OCI-LY1 (cell line): ENCODE measurements around the gene SMPDL3A.
A peak's percentile ranks its signal among the peaks of the same experiment; 100 is the strongest.

ENCODE experiments used
- H2AFZ ChIP-seq: fragments of 200-600 bp; sonication (generic), shearing (Covaris generic); 2 replicates; pipeline ENCODE4 v1.6.0; 2014; ENCODE audit warnings: antibody characterized with exemption, mild to moderate bottlenecking, low read length
- H3F3A ChIP-seq: fragments of 200-600 bp; sonication (generic), shearing (Covaris generic); 2 replicates; pipeline ENCODE4 v1.6.0; 2014; ENCODE audit warnings: mild to moderate bottlenecking, antibody characterized with exemption, low read length, moderate library complexity; ENCODE audit not compliant: insufficient read depth
- H3K27ac ChIP-seq: fragments of 200-600 bp; sonication (generic); 2 replicates; pipeline ENCODE4 v1.5.1; 2014; ENCODE audit warnings: low read length, mixed run types, mild to moderate bottlenecking, low read depth; ENCODE audit not compliant: poor library complexity, severe bottlenecking
- H3K27me3 ChIP-seq: fragments of 200-600 bp; sonication (generic); 2 replicates; pipeline ENCODE4 v1.6.0; 2014; ENCODE audit warnings: antibody characterized with exemption, mild to moderate bottlenecking, low read length, moderate library complexity; ENCODE audit not compliant: insufficient read depth
- H3K36me3 ChIP-seq: fragments of 200-600 bp; sonication (generic); 2 replicates; pipeline ENCODE4 v1.6.1; 2014; ENCODE audit warnings: mild to moderate bottlenecking, antibody characterized with exemption, low read length, moderate library complexity, mixed read lengths; ENCODE audit not compliant: insufficient read depth
- H3K4me1 ChIP-seq: fragments of 200-600 bp; sonication (generic); 2 replicates; pipeline ENCODE4 v1.5.1; 2014; ENCODE audit warnings: mild to moderate bottlenecking, low read length, moderate library complexity; ENCODE audit not compliant: insufficient read depth, severe bottlenecking
- H3K4me2 ChIP-seq: fragments of 200-600 bp; sonication (generic), shearing (Covaris generic); 2 replicates; pipeline ENCODE4 v1.6.1; 2014; ENCODE audit warnings: low read length
- H3K4me3 ChIP-seq: fragments of 200-600 bp; sonication (generic); 2 replicates; pipeline ENCODE4 v1.5.1; 2014; ENCODE audit warnings: low read length, low read depth, mild to moderate bottlenecking, mixed read lengths; ENCODE audit not compliant: poor library complexity, severe bottlenecking
- H3K79me2 ChIP-seq: fragments of 200-600 bp; shearing (Covaris generic); 2 replicates; pipeline ENCODE4 v1.6.1; 2016; ENCODE audit warnings: mixed run types, low read length, mixed read lengths; ENCODE audit not compliant: insufficient read depth
- H3K9ac ChIP-seq: fragments of 200-600 bp; sonication (generic), shearing (Covaris generic); 2 replicates; pipeline ENCODE4 v1.6.1; 2014; ENCODE audit warnings: mild to moderate bottlenecking, low read length, mixed read lengths
- H3K9me2 ChIP-seq: fragments of 200-600 bp; sonication (generic), shearing (Covaris generic); 2 replicates; pipeline ENCODE4 v1.6.1; 2014; ENCODE audit warnings: low read depth, mild to moderate bottlenecking, low read length, mixed read lengths
- H3K9me3 ChIP-seq: fragments of 200-600 bp; shearing (Covaris generic); 2 replicates; pipeline ENCODE4 v1.6.1; 2014; ENCODE audit warnings: low read length, mixed read lengths
- H4K20me1 ChIP-seq: fragments of 200-600 bp; sonication (generic), shearing (Covaris generic); 2 replicates; pipeline ENCODE4 v1.6.0; 2016; ENCODE audit warnings: mild to moderate bottlenecking, low read length; ENCODE audit not compliant: insufficient read depth
- EZH2 ChIP-seq: fragments of 200-600 bp; sonication (generic), shearing (Covaris generic); IDR thresholded peaks from 2 replicates; pipeline ENCODE4 v1.8.0; 2017; ENCODE audit warnings: borderline replicate concordance, mixed run types, mild to moderate bottlenecking, antibody characterized with exemption, low read length, moderate library complexity, mixed read lengths
- TF ChIP-seq, protein P1 (sequence below): fragments of 200-600 bp; sonication (generic), shearing (Covaris generic); IDR thresholded peaks from 2 replicates; pipeline ENCODE4 v1.5.1; 2017; ENCODE audit warnings: mild to moderate bottlenecking, antibody characterized with exemption, low read length, moderate library complexity, mixed read lengths

The SMPDL3A gene

DNA sequence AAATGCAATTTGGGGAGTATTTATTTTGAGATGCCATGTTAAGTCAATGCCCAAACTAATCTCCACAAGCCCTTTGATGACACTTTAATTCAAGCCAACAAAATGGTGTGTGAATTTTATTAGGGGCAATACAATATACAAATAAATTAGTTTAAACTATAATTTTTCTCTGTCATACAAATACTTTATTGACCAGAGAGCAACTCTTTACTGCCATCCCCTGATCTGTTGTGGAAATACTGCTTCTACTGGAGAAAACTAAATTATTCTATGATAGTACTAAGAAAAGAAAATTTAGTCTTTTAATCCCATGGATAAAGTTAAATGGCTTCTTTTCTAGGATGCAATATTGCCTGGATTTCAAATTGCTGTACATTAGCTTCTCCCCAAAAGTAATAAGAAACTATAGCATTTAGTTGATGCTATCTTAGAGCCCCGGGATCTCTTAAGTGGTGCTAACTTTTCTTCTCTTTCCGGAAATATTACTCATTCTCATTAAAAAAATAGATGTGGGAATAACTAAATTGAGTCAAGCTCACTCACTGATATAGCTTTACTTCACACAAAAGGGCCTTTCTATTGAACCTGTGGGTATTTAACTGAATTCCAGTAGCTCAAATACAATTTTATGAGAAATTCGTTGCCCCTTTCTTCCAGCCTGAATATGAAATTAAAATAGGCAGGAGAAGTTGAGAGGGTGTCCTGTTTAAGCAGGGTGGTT, 49.2 kb downstream of the SMPDL3A start:
- no peaks in the 10 kb centered on the region for H3K4me1 ChIP-seq
- no peak overlapping the region for H3K9ac ChIP-seq
- H3K9me2 ChIP-seq: no peaks in the 10 kb centered on the region
- no peak overlapping the region for H2AFZ ChIP-seq
- no peak overlapping the region for H3K4me2 ChIP-seq
- H4K20me1 ChIP-seq: no peaks in the 10 kb centered on the region
- no peaks in the 10 kb centered on the region for H3K9me3 ChIP-seq
- H3K4me3 ChIP-seq: no peak overlapping the region
- TF ChIP-seq, protein P1, sequence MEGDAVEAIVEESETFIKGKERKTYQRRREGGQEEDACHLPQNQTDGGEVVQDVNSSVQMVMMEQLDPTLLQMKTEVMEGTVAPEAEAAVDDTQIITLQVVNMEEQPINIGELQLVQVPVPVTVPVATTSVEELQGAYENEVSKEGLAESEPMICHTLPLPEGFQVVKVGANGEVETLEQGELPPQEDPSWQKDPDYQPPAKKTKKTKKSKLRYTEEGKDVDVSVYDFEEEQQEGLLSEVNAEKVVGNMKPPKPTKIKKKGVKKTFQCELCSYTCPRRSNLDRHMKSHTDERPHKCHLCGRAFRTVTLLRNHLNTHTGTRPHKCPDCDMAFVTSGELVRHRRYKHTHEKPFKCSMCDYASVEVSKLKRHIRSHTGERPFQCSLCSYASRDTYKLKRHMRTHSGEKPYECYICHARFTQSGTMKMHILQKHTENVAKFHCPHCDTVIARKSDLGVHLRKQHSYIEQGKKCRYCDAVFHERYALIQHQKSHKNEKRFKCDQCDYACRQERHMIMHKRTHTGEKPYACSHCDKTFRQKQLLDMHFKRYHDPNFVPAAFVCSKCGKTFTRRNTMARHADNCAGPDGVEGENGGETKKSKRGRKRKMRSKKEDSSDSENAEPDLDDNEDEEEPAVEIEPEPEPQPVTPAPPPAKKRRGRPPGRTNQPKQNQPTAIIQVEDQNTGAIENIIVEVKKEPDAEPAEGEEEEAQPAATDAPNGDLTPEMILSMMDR: no peak
- TF ChIP-seq EZH2: no peak
- H3K27ac ChIP-seq: no peak overlapping the region
- H3K79me2 ChIP-seq: no peaks in the 10 kb centered on the region
- H3K27me3 ChIP-seq: no peaks in the 10 kb centered on the region
- no peaks in the 10 kb centered on the region for H3F3A ChIP-seq
- no peaks in the 10 kb centered on the region for H3K36me3 ChIP-seq

DNA sequence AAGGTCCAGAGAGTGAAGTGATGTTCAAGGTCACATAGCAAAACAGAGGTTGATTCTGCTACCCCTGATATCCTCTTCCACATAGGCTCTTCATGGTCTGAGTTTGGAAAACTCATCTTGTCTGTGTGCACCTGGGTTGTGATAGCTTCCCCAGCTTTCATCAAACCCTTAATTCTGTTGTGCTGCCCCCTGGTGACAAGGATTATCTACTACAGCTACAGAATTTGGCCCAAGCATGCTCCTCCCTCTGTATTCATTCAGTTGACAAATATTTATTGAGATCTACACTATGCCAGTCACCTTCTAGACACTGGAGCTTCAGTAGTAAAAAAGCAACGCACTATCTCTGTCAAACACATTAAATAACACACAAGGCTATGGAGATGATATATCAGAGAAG, 50.4 kb downstream of the SMPDL3A start:
- TF ChIP-seq, protein P1: peak; percentile 59
- no peak for TF ChIP-seq EZH2
- H3F3A ChIP-seq: no peaks in the 10 kb centered on the region
- no peaks in the 10 kb centered on the region for H3K9me3 ChIP-seq
- H3K9ac ChIP-seq: no peak overlapping the region
- H3K79me2 ChIP-seq: no peaks in the 10 kb centered on the region
- H3K4me3 ChIP-seq: no peak overlapping the region
- H3K9me2 ChIP-seq: no peaks in the 10 kb centered on the region
- no peaks in the 10 kb centered on the region for H3K27me3 ChIP-seq
- H3K4me2 ChIP-seq: no peak overlapping the region
- no peaks in the 10 kb centered on the region for H4K20me1 ChIP-seq
- no peak overlapping the region for H2AFZ ChIP-seq
- no peak overlapping the region for H3K27ac ChIP-seq
- H3K36me3 ChIP-seq: no peaks in the 10 kb centered on the region
- H3K4me1 ChIP-seq: no peaks in the 10 kb centered on the region

DNA sequence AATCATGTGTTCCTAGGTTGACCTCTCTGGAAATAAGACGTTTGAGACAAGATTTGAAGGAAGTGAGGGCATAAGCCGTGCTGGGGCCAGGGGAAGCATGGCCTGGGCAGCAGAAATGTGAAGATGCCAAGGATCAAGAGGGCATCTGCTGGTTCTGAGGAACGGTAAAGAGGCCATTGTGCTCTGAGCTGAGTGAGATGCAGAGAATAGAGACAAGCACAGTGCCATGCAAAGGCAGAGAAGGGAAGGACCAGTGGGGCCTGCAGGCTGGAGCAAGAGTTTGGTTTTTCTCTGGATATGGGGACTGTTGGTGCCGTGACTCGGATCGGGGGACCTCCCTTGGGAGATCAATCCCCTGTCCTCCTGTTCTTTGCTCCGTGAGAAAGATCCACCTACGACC, 50.8 kb downstream of the SMPDL3A start:
- H2AFZ ChIP-seq: no peak overlapping the region

More for the DNA sequence above, 50.8 kb downstream of the SMPDL3A start:
- Histone ChIP-seq H4K20me1 (no peaks in the 10 kb centered on the region), H3K79me2 (no peaks in the 10 kb centered on the region), H3F3A (no peaks in the 10 kb centered on the region), H3K27me3 (no peaks in the 10 kb centered on the region), H3K9me3 (no peaks in the 10 kb centered on the region), H3K36me3 (no peaks in the 10 kb centered on the region), H3K27ac (no peak overlapping the region), H3K4me3 (no peak overlapping the region), H3K9ac (no peak overlapping the region), H3K4me2 (no peak overlapping the region), H3K9me2 (no peaks in the 10 kb centered on the region), H3K4me1 (no peaks in the 10 kb centered on the region)
- no peak for TF ChIP-seq EZH2
- TF ChIP-seq, protein P1: no peak
